Liver (tissue), 9 donors: Measurements from ENCODE around the gene DIPK1A. TPM values are rescaled to one million over a fixed set of nuclear protein-coding genes. Genes with fewer than 3 reads are reported as not detected.

Experiments
- DNase-seq: peaks from one replicate; pipeline ENCODE4 v3.0.0-alpha.2; 2017; ENCODE audit warnings: low spot score
- H3K27ac ChIP-seq, 2 donors: one replicate each; pipeline ENCODE4 v1.7.0; 2013; ENCODE audit warnings: inconsistent platforms in 2 of 2, low read length in 2 of 2, control low read depth in 1 of 2, low read depth in 1 of 2, mild to moderate bottlenecking in 1 of 2
- H3K27me3 ChIP-seq, 4 donors: one replicate each; pipeline versions ENCODE4 v1.6.1 to v1.7.0; 2013; ENCODE audit warnings: low read length in 3 of 4, inconsistent platforms in 1 of 4, mild to moderate bottlenecking in 1 of 4, moderate library complexity in 1 of 4; ENCODE audit not compliant: control insufficient read depth in 4 of 4, insufficient read depth in 4 of 4
- H3K36me3 ChIP-seq, 4 donors: one replicate each; pipeline versions ENCODE4 v1.6.1 to v1.7.0; 2013; ENCODE audit warnings: low read length in 3 of 4, mild to moderate bottlenecking in 3 of 4, low read depth in 1 of 4, moderate library complexity in 1 of 4; ENCODE audit not compliant: control insufficient read depth in 4 of 4, insufficient read depth in 3 of 4
- H3K4me1 ChIP-seq, 4 donors: one replicate each; pipeline versions ENCODE4 v1.6.1 to v1.7.0; 2013; ENCODE audit warnings: low read length in 3 of 4, mild to moderate bottlenecking in 3 of 4, moderate library complexity in 1 of 4; ENCODE audit not compliant: control insufficient read depth in 4 of 4, insufficient read depth in 4 of 4
- H3K4me3 ChIP-seq, 3 donors: one replicate each; pipeline versions ENCODE4 v1.6.1 to v1.7.0; 2013; ENCODE audit warnings: low read length in 3 of 3, control low read depth in 1 of 3, low read depth in 1 of 3, mild to moderate bottlenecking in 1 of 3
- H3K9ac ChIP-seq, 2 donors: one replicate each; pipeline ENCODE4 v1.7.0; 2013; ENCODE audit warnings: low read length in 2 of 2, mild to moderate bottlenecking in 2 of 2, moderate library complexity in 2 of 2, control low read depth in 1 of 2, low read depth in 1 of 2
- H3K9me3 ChIP-seq, 4 donors: one replicate each; pipeline versions ENCODE4 v1.6.1 to v1.7.0; 2013; ENCODE audit warnings: low read length in 3 of 4; ENCODE audit not compliant: control insufficient read depth in 4 of 4
- ATF3 ChIP-seq: IDR thresholded peaks from 2 replicates; pipeline ENCODE4 v1.6.1; 2016; ENCODE audit warnings: antibody characterized with exemption
- EGR1 ChIP-seq, 2 donors: IDR thresholded peaks; 2 replicates each; pipeline ENCODE4 v1.6.1; 2016 to 2018; ENCODE audit warnings: antibody characterized with exemption in 2 of 2, low read depth in 2 of 2
- FOXA1 ChIP-seq: IDR thresholded peaks from 2 replicates; pipeline ENCODE4 v1.6.1; 2016; ENCODE audit warnings: antibody characterized with exemption
- GABPA ChIP-seq, 2 donors: IDR thresholded peaks in 1 of 2; conservative IDR thresholded peaks in 1 of 2; 2 replicates each; pipeline ENCODE4 v1.6.1; 2016; ENCODE audit warnings: antibody characterized with exemption in 2 of 2, mild to moderate bottlenecking in 1 of 2, moderate library complexity in 1 of 2
- HNF4A ChIP-seq, 2 donors: conservative IDR thresholded peaks; 2 replicates each; pipeline ENCODE4 v1.6.1; 2016; ENCODE audit warnings: antibody characterized with exemption in 2 of 2, mild to moderate bottlenecking in 2 of 2
- HNF4G ChIP-seq: IDR thresholded peaks from 2 replicates; pipeline ENCODE4 v1.6.1; 2016; ENCODE audit warnings: antibody characterized with exemption
- NR2F2 ChIP-seq: IDR thresholded peaks from 2 replicates; pipeline ENCODE4 v1.6.1; 2016; ENCODE audit warnings: antibody characterized with exemption
- RAD21 ChIP-seq, 2 donors: IDR thresholded peaks; 2 replicates each; pipeline ENCODE4 v1.6.1; 2016; ENCODE audit warnings: antibody characterized with exemption in 2 of 2, mild to moderate bottlenecking in 2 of 2
- RXRA ChIP-seq, 2 donors: IDR thresholded peaks; 2 replicates each; pipeline ENCODE4 v1.6.1; 2017 to 2018; ENCODE audit warnings: antibody characterized with exemption in 2 of 2, mild to moderate bottlenecking in 1 of 2
- SP1 ChIP-seq: IDR thresholded peaks from 2 replicates; pipeline ENCODE4 v1.6.1; 2018; ENCODE audit warnings: antibody characterized with exemption, mild to moderate bottlenecking
- TAF1 ChIP-seq: conservative IDR thresholded peaks from 2 replicates; pipeline ENCODE4 v1.6.1; 2016; ENCODE audit warnings: antibody characterized with exemption, mild to moderate bottlenecking
- YY1 ChIP-seq: IDR thresholded peaks from 2 replicates; pipeline ENCODE4 v1.6.1; 2016; ENCODE audit warnings: antibody characterized with exemption, mild to moderate bottlenecking
- ZBTB33 ChIP-seq: IDR thresholded peaks from 2 replicates; pipeline ENCODE4 v1.6.1; 2016; ENCODE audit warnings: antibody characterized with exemption
- WGBS: extraction: QIAGEN DNeasy Blood & Tissue Kit; methylation state at CpG from one replicate; pipeline ENCODE4 v1.1.7; 2013; 5-methylcytosine and 5-hydroxymethylcytosine counted together
- polyA plus RNA-seq, 2 donors: library from polyadenylated mRNA; stranded (reverse) in 1 of 2; unstranded in 1 of 2; fragments of 200-250 nt in 1 of 2; fragments of >200 nt in 1 of 2; fragmentation: Nextera tagmentation in 1 of 2; extraction: Ambion mirVana in 1 of 2; gene quantifications; one replicate each; pipeline versions ENCODE4 v1.2.1 to v1.2.3, GENCODE V29; 2013 to 2015
- total RNA-seq, 2 donors: library from RNA; depleted of rRNA; stranded (reverse); fragments of >200 nt; gene quantifications; one replicate each; pipeline ENCODE4 v1.2.3, GENCODE V29; 2014
- TF ChIP-seq, protein P1 (sequence below): fragments of 150-350 bp; IDR thresholded peaks from 2 replicates; pipeline ENCODE4 v1.5.1; 2017; ENCODE audit warnings: improper control_type of control experiment, low read depth, low read length; ENCODE audit not compliant: missing input control
- TF ChIP-seq, protein P2 (sequence below): IDR thresholded peaks from 2 replicates; pipeline ENCODE4 v1.6.1; 2016; ENCODE audit warnings: antibody characterized with exemption
- donor health status: healthy.
- donor health status: healthy.
- donor health status: healthy.
- donor health status: healthy.
- donor health status: healthy.

The DIPK1A gene
- total and polyA plus RNA-seq, 4 donors = 7.9 to 11.6 (median 10.2) TPM

DNA sequence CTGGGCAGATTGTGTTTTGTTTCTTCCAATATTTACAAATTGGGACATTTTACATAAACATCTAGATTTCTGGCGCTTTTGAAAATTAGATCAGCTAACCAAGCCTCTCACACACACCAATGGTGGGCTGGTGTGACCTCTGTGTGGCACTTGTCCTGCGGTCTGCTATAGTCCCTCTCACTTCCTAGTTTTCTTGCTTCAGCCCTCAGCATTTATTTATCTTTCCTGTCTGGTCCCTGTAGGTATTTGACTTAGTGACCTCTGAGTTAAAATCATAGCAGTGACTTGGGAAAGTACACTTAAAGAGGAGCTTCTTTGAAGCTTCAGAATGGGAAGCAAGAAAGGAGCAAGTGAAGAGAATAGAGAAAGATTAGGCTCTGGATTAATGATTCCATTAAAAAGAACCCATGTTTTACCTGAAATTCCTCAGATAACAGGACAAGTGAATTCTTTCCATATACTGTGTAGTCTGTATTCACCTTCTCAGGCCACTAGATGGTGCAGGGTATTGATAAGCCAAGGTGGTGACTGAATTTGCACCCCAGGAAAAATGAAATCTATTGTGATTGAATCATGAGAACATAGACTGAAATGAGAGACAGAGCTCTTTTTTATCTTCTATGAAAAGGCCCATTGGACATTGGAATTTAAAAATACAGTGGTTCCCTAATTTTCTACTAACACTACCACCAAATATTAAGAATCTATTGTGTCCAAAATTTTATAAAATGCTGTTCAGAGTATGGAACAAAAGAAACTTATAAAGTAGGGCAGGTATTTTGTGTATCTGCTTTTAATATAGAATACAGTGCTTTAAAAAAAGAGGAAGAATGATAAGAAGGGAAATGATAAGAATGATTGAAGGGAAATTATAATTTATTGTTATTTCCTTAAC is 7.1 kb upstream of the DIPK1A start:
- DNase-seq = no peak
- H3K36me3 ChIP-seq = no peaks in the 10 kb centered on the region
- TF ChIP-seq YY1 = no peak
- TF ChIP-seq RAD21 (IDR thresholded peaks at IDR 0.05) = peak; percentile 77 to 86
- TF ChIP-seq HNF4G = peak; percentile 10
- no peak for TF ChIP-seq SP1
- TF ChIP-seq RXRA (IDR thresholded peaks at IDR 0.05) = peak in 1 of 2 donors; percentile 14
- TF ChIP-seq HNF4A (conservative IDR thresholded peaks at IDR 0.05) = peak in 1 of 2 donors; percentile 17
- TF ChIP-seq, protein P1, sequence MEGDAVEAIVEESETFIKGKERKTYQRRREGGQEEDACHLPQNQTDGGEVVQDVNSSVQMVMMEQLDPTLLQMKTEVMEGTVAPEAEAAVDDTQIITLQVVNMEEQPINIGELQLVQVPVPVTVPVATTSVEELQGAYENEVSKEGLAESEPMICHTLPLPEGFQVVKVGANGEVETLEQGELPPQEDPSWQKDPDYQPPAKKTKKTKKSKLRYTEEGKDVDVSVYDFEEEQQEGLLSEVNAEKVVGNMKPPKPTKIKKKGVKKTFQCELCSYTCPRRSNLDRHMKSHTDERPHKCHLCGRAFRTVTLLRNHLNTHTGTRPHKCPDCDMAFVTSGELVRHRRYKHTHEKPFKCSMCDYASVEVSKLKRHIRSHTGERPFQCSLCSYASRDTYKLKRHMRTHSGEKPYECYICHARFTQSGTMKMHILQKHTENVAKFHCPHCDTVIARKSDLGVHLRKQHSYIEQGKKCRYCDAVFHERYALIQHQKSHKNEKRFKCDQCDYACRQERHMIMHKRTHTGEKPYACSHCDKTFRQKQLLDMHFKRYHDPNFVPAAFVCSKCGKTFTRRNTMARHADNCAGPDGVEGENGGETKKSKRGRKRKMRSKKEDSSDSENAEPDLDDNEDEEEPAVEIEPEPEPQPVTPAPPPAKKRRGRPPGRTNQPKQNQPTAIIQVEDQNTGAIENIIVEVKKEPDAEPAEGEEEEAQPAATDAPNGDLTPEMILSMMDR = peak; percentile 65
- TF ChIP-seq TAF1 = no peak
- H3K4me1 ChIP-seq = peaks cover 0 to 2% (median 0%) of the 10 kb centered on the region in 4 donors
- 48% methylated on average over 2 of the region's 2 CpGs for WGBS
- H3K27ac ChIP-seq = no peak overlapping the region
- H3K27me3 ChIP-seq = no peaks in the 10 kb centered on the region
- no peaks in the 10 kb centered on the region for H3K9me3 ChIP-seq
- H3K9ac ChIP-seq = peak overlapping the region in 1 of 2 donors; percentile 46
- H3K4me3 ChIP-seq = no peak overlapping the region

- Histone ChIP-seq H3K27ac (no peak overlapping the region), H3K36me3 (no peaks in the 10 kb centered on the region), H3K4me3 (no peak overlapping the region), H3K9me3 (no peaks in the 10 kb centered on the region), H3K27me3 (no peaks in the 10 kb centered on the region), H3K9ac (no peak overlapping the region), H3K4me1 (peaks cover 0 to 14% (median 4%) of the 10 kb centered on the region in 4 donors)
- 57% methylated on average over 3 of the region's 3 CpGs for WGBS
- TF ChIP-seq EGR1 (IDR thresholded peaks at IDR 0.05; ENCODE audit: low read depth in 2 of 2) (no peak), FOXA1 (no peak), ATF3 (no peak), RAD21 (IDR thresholded peaks at IDR 0.05) (no peak), TAF1 (no peak)
- TF ChIP-seq, protein P1 = no peak
- DNase-seq = no peak
These were observed 3.7 kb upstream of the DIPK1A start for GRCh38 chr1:92964998-92965397.

GRCh38 chr1:92964316-92964715 is 3.1 kb upstream of the DIPK1A start:
- Histone ChIP-seq H3K36me3 (no peaks in the 10 kb centered on the region), H3K9ac (no peak overlapping the region), H3K9me3 (no peaks in the 10 kb centered on the region), H3K4me3 (no peak overlapping the region), H3K27me3 (no peaks in the 10 kb centered on the region), H3K4me1 (peaks cover 0 to 15% (median 4%) of the 10 kb centered on the region in 4 donors), H3K27ac (no peak overlapping the region)
- no peak for DNase-seq
- TF ChIP-seq RAD21 (IDR thresholded peaks at IDR 0.05) (no peak), NR2F2 (no peak), GABPA (IDR thresholded peaks at IDR 0.05 in 1 of 2, conservative IDR thresholded peaks at IDR 0.05 in 1 of 2) (no peak), SP1 (no peak), ZBTB33 (no peak), TAF1 (no peak)
- TF ChIP-seq, protein P2, sequence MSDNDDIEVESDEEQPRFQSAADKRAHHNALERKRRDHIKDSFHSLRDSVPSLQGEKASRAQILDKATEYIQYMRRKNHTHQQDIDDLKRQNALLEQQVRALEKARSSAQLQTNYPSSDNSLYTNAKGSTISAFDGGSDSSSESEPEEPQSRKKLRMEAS = no peak
- TF ChIP-seq, protein P1 = no peak
